Prostate gland (tissue), 2 donors: Measurements from ENCODE around the gene KIAA0825. TPM values are rescaled to one million over a fixed set of nuclear protein-coding genes. Genes with fewer than 3 reads are reported as not detected.

Experiments
- DNase-seq: peaks from one replicate; pipeline ENCODE4 v3.0.0-alpha.2; 2019; ENCODE audit warnings: low spot score
- H3K27ac ChIP-seq, 2 donors: fragments of 200-600 bp; sonication (generic); 2 replicates each; pipeline ENCODE4 v1.5.1; 2017 to 2019
- H3K27me3 ChIP-seq: fragments of 200-600 bp; sonication (generic); replicated peaks from 2 replicates; pipeline ENCODE4 v1.5.1; 2019; ENCODE audit not compliant: insufficient read depth
- H3K36me3 ChIP-seq, 2 donors: fragments of 200-600 bp; sonication (generic); 1 replicate in 1 of 2; 2 replicates in 1 of 2; pipeline versions ENCODE4 v1.5.1 to v1.8.1; 2017 to 2019
- H3K4me1 ChIP-seq: fragments of 200-600 bp; sonication (generic); replicated peaks from 2 replicates; pipeline ENCODE4 v1.5.1; 2019
- H3K4me3 ChIP-seq, 2 donors: fragments of 200-600 bp; sonication (generic); 2 replicates each; pipeline ENCODE4 v1.5.1; 2017 to 2019
- H3K9me3 ChIP-seq: fragments of 200-600 bp; sonication (generic); 2 replicates; pipeline ENCODE4 v1.5.1; 2017
- CTCF ChIP-seq, 4 experiments: fragments of 200-600 bp in 2 of 4; fragments of 450-650 bp in 2 of 4; sonication (generic) in 2 of 4; IDR thresholded peaks; 1 replicate in 3 of 4; 2 replicates in 1 of 4; pipeline ENCODE4 v1.5.1; 2016 to 2019; ENCODE audit warnings: antibody characterized with exemption in 4 of 4, mild to moderate bottlenecking in 2 of 4, moderate library complexity in 2 of 4
- POLR2A ChIP-seq: fragments of 450-650 bp; IDR thresholded peaks from one replicate; pipeline ENCODE4 v1.6.1; 2016; ENCODE audit warnings: antibody characterized with exemption, mild to moderate bottlenecking
- POLR2AphosphoS5 ChIP-seq: sonication (generic); formaldehyde crosslinking; IDR thresholded peaks from one replicate; pipeline ENCODE4 v1.6.1; 2017; ENCODE audit warnings: antibody characterized with exemption
- WGBS: methylation state at CpG from one replicate; pipeline ENCODE4 v1.1.5; 2018; 5-methylcytosine and 5-hydroxymethylcytosine counted together
- intact Hi-C: fragments of 100-400 bp; cut with DNase I; formaldehyde crosslinking; loops from one replicate; pipeline ENCODE4 v1.14.2; 2022
- total RNA-seq, 2 donors: library from RNA; depleted of rRNA; stranded (reverse); fragments of >200 nt; gene quantifications; one replicate each; pipeline ENCODE4 v1.1.0, GENCODE V29; 2016

KIAA0825 gene
- total RNA-seq, 2 donors from 2014 or later, result 3.9 to 4.1 TPM

DNA sequence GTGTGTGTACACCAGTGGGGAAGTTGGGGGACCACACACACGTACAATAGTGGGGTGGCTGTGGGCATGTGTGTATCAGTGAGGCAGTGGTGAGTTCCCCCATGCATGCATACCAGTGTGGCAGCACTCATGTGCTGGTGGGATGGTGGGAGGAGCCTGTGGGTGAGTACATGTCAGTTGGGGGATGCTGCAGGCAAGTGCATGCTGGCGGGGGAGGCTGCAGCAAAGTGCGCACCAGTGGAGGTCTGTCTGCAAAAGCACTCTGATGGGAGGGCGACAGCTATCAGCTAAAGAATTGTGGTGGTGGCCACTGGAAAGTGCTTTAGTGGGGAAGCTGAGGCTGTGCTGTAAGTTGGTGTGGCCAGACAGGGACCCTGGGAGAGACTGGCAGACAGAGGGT is 418.8 kb downstream of the KIAA0825 start:
- 94% methylated on average over 4 of the region's 4 CpGs for WGBS
- intact Hi-C loops, result no loop called here
- Histone ChIP-seq H3K27ac (no peak overlapping the region), H3K36me3 (no peaks in the 10 kb centered on the region), H3K4me1 (no peaks in the 10 kb centered on the region), H3K4me3 (no peak overlapping the region), H3K27me3 (no peaks in the 10 kb centered on the region), H3K9me3 (no peaks in the 10 kb centered on the region)
- TF ChIP-seq POLR2AphosphoS5, result no peak
- no peak for TF ChIP-seq POLR2A
- TF ChIP-seq CTCF (IDR thresholded peaks at IDR 0.05), result no peak
- no peak for DNase-seq

- intact Hi-C loops, result no loop called here
- TF ChIP-seq CTCF (IDR thresholded peaks at IDR 0.05), result no peak
- no peak for TF ChIP-seq POLR2AphosphoS5
- TF ChIP-seq POLR2A, result no peak
- no peak for DNase-seq
- H3K27me3 ChIP-seq, result no peaks in the 10 kb centered on the region
- H3K4me1 ChIP-seq, result no peaks in the 10 kb centered on the region
- no peaks in the 10 kb centered on the region for H3K36me3 ChIP-seq
- H3K27ac ChIP-seq, result no peak overlapping the region
- no peaks in the 10 kb centered on the region for H3K9me3 ChIP-seq
- 66% methylated on average over 1 of the region's 1 CpG for WGBS
- no peak overlapping the region for H3K4me3 ChIP-seq
Observed at GRCh38 chr5:94197970-94198369, 420.4 kb downstream of the KIAA0825 start.

- no peak overlapping the region for H3K27ac ChIP-seq
- no peaks in the 10 kb centered on the region for H3K4me1 ChIP-seq
- intact Hi-C loops, result no loop called here
- no peaks in the 10 kb centered on the region for H3K27me3 ChIP-seq
- no peak for DNase-seq
- H3K9me3 ChIP-seq, result no peaks in the 10 kb centered on the region
- WGBS, result 68% methylated on average over 1 of the region's 1 CpG
- TF ChIP-seq POLR2AphosphoS5 (no peak), CTCF (IDR thresholded peaks at IDR 0.05) (no peak), POLR2A (no peak)
- no peak overlapping the region for H3K4me3 ChIP-seq
- no peaks in the 10 kb centered on the region for H3K36me3 ChIP-seq
Observed at GRCh38 chr5:94196953-94197352, 421.5 kb downstream of the KIAA0825 start.

DNA sequence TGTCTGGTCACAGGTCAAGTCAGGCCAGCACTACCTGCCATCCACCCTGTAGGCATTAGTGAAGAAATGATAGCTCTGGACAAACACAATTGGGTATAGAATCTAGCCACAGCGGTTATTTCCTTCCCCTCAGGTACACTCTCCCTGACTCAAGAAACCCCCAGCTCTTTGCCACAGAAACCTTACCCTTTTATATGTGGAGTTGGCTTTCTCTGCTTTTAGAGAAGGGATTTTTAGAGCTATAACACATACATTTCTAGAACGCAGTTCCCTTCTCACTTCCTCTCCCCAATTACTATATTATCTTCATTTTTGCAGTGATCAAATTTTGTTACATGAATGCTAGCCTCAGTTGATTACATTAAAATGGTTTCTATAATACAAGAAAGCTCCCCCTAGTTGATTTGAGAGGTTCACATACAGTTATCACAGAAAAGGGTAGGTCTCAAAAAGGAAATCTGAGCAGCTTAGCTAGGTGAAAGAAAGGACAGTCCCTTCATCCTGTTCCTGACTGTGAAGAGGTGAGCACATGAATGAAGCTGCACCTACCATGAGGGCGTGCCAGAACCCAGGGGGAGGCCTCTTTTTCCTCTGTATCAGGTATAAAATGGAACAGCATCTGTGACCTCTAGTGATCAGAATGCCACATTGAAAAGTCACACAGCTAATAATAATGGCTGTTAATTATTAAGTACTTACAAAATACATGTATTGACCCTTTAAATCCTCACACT is 425.6 kb downstream of the KIAA0825 start:
- H3K9me3 ChIP-seq, result no peaks in the 10 kb centered on the region
- no peak for DNase-seq
- no peak overlapping the region for H3K4me3 ChIP-seq
- H3K4me1 ChIP-seq, result no peaks in the 10 kb centered on the region
- 97% methylated on average over 3 of the region's 3 CpGs for WGBS
- H3K36me3 ChIP-seq, result no peaks in the 10 kb centered on the region
- H3K27me3 ChIP-seq, result no peaks in the 10 kb centered on the region
- TF ChIP-seq POLR2A, result no peak
- no peak for TF ChIP-seq POLR2AphosphoS5
- TF ChIP-seq CTCF (IDR thresholded peaks at IDR 0.05), result no peak
- no peak overlapping the region for H3K27ac ChIP-seq
- intact Hi-C loops, result no loop called here

GRCh38 chr5:94191604-94192003 is 426.8 kb downstream of the KIAA0825 start:
- H3K36me3 ChIP-seq, result no peaks in the 10 kb centered on the region
- intact Hi-C loops, result no loop called here
- H3K27me3 ChIP-seq, result no peaks in the 10 kb centered on the region
- DNase-seq, result no peak
- H3K27ac ChIP-seq, result no peak overlapping the region
- H3K4me1 ChIP-seq, result no peaks in the 10 kb centered on the region
- no peak for TF ChIP-seq POLR2A
- no peak for TF ChIP-seq POLR2AphosphoS5
- TF ChIP-seq CTCF (IDR thresholded peaks at IDR 0.05), result no peak
- H3K4me3 ChIP-seq, result no peak overlapping the region
- WGBS, result 76% methylated on average over 2 of the region's 2 CpGs
- H3K9me3 ChIP-seq, result no peaks in the 10 kb centered on the region
